OCI-LY1 (cell line): ENCODE data around the gene PLCD1.

ENCODE experiments used
- H2AFZ ChIP-seq: fragments of 200-600 bp; sonication (generic), shearing (Covaris generic); 2 replicates; pipeline ENCODE4 v1.6.0; 2014; ENCODE audit warnings: antibody characterized with exemption, mild to moderate bottlenecking, low read length
- H3F3A ChIP-seq: fragments of 200-600 bp; sonication (generic), shearing (Covaris generic); 2 replicates; pipeline ENCODE4 v1.6.0; 2014; ENCODE audit warnings: mild to moderate bottlenecking, antibody characterized with exemption, low read length, moderate library complexity; ENCODE audit not compliant: insufficient read depth
- H3K27ac ChIP-seq: fragments of 200-600 bp; sonication (generic); 2 replicates; pipeline ENCODE4 v1.5.1; 2014; ENCODE audit warnings: low read length, mixed run types, mild to moderate bottlenecking, low read depth; ENCODE audit not compliant: poor library complexity, severe bottlenecking
- H3K27me3 ChIP-seq: fragments of 200-600 bp; sonication (generic); 2 replicates; pipeline ENCODE4 v1.6.0; 2014; ENCODE audit warnings: antibody characterized with exemption, mild to moderate bottlenecking, low read length, moderate library complexity; ENCODE audit not compliant: insufficient read depth
- H3K36me3 ChIP-seq: fragments of 200-600 bp; sonication (generic); 2 replicates; pipeline ENCODE4 v1.6.1; 2014; ENCODE audit warnings: mild to moderate bottlenecking, antibody characterized with exemption, low read length, moderate library complexity, mixed read lengths; ENCODE audit not compliant: insufficient read depth
- H3K4me1 ChIP-seq: fragments of 200-600 bp; sonication (generic); 2 replicates; pipeline ENCODE4 v1.5.1; 2014; ENCODE audit warnings: mild to moderate bottlenecking, low read length, moderate library complexity; ENCODE audit not compliant: insufficient read depth, severe bottlenecking
- H3K4me2 ChIP-seq: fragments of 200-600 bp; sonication (generic), shearing (Covaris generic); 2 replicates; pipeline ENCODE4 v1.6.1; 2014; ENCODE audit warnings: low read length
- H3K4me3 ChIP-seq: fragments of 200-600 bp; sonication (generic); 2 replicates; pipeline ENCODE4 v1.5.1; 2014; ENCODE audit warnings: low read length, low read depth, mild to moderate bottlenecking, mixed read lengths; ENCODE audit not compliant: poor library complexity, severe bottlenecking
- H3K79me2 ChIP-seq: fragments of 200-600 bp; shearing (Covaris generic); 2 replicates; pipeline ENCODE4 v1.6.1; 2016; ENCODE audit warnings: mixed run types, low read length, mixed read lengths; ENCODE audit not compliant: insufficient read depth
- H3K9ac ChIP-seq: fragments of 200-600 bp; sonication (generic), shearing (Covaris generic); 2 replicates; pipeline ENCODE4 v1.6.1; 2014; ENCODE audit warnings: mild to moderate bottlenecking, low read length, mixed read lengths
- H3K9me2 ChIP-seq: fragments of 200-600 bp; sonication (generic), shearing (Covaris generic); 2 replicates; pipeline ENCODE4 v1.6.1; 2014; ENCODE audit warnings: low read depth, mild to moderate bottlenecking, low read length, mixed read lengths
- H3K9me3 ChIP-seq: fragments of 200-600 bp; shearing (Covaris generic); 2 replicates; pipeline ENCODE4 v1.6.1; 2014; ENCODE audit warnings: low read length, mixed read lengths
- H4K20me1 ChIP-seq: fragments of 200-600 bp; sonication (generic), shearing (Covaris generic); 2 replicates; pipeline ENCODE4 v1.6.0; 2016; ENCODE audit warnings: mild to moderate bottlenecking, low read length; ENCODE audit not compliant: insufficient read depth
- CTCF ChIP-seq: fragments of 200-600 bp; sonication (generic), shearing (Covaris generic); IDR thresholded peaks from 2 replicates; pipeline ENCODE4 v1.5.1; 2017; ENCODE audit warnings: mild to moderate bottlenecking, antibody characterized with exemption, low read length, moderate library complexity, mixed read lengths
- EZH2 ChIP-seq: fragments of 200-600 bp; sonication (generic), shearing (Covaris generic); IDR thresholded peaks from 2 replicates; pipeline ENCODE4 v1.8.0; 2017; ENCODE audit warnings: borderline replicate concordance, mixed run types, mild to moderate bottlenecking, antibody characterized with exemption, low read length, moderate library complexity, mixed read lengths

PLCD1 gene

GRCh38 chr3:38016847-38017444, 12.5 kb downstream of the PLCD1 start:
- Histone ChIP-seq H4K20me1 (no peaks in the 10 kb centered on the region), H3K79me2 (no peaks in the 10 kb centered on the region), H3K27me3 (no peaks in the 10 kb centered on the region), H3F3A (no peaks in the 10 kb centered on the region), H3K27ac (no peak overlapping the region), H3K9me3 (no peaks in the 10 kb centered on the region), H3K4me3 (no peak overlapping the region), H3K4me2 (no peak overlapping the region), H3K36me3 (peaks cover 11% of the 10 kb centered on the region), H3K9ac (no peak overlapping the region), H3K9me2 (no peaks in the 10 kb centered on the region), H2AFZ (no peak overlapping the region), H3K4me1 (no peaks in the 10 kb centered on the region)
- TF ChIP-seq EZH2 (no peak), CTCF (no peak)

DNA sequence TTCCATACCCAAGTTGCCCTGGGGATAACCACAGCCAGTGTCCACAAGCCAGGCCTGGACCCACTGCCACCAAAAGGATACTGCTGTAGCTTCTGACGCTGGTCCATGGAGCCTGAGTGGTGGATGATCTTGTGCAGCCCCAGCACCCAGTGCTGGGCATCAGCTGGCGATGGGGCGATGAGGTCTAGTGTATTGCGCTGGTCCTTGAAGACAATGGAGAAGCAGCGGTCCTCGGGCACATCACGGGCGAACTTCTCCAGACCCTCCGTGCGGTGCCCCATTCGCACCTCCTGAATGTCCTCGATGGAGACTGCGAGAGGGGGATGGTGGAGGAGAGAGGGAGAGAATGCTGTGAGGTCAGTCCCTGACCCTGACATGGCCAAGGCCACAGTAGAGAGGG, 13.0 kb downstream of the PLCD1 start:
- Histone ChIP-seq H3K27ac (no peak overlapping the region), H3K9ac (no peak overlapping the region), H3K27me3 (no peaks in the 10 kb centered on the region), H3K4me1 (no peaks in the 10 kb centered on the region), H2AFZ (no peak overlapping the region), H3K4me2 (no peak overlapping the region), H3K4me3 (no peak overlapping the region), H3K9me2 (no peaks in the 10 kb centered on the region), H4K20me1 (no peaks in the 10 kb centered on the region), H3F3A (no peaks in the 10 kb centered on the region), H3K9me3 (no peaks in the 10 kb centered on the region), H3K79me2 (no peaks in the 10 kb centered on the region), H3K36me3 (peaks cover 11% of the 10 kb centered on the region)
- TF ChIP-seq EZH2 (no peak), CTCF (no peak)

DNA sequence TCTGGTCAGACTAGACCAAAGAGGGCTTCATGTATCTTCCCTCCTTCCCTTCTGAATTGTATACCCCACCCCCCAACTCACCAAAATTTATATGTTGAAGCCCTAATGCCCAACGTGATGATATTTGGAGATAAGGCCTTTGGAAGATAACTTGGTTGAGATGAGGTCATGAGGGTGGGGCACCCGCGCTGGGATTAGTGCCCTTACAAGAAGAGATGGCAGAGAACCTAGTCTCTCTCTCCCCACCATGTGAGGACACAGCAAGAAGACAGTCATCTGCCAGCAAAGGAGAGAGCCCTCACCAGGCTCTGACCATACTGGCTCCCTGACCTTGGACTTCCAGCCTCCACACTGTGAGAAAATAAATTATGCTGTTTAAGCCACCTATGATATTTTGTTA, 13.5 kb downstream of the PLCD1 start:
- no peaks in the 10 kb centered on the region for H4K20me1 ChIP-seq
- H3K36me3 ChIP-seq = peaks cover 11% of the 10 kb centered on the region
- H3K4me3 ChIP-seq = no peak overlapping the region
- no peaks in the 10 kb centered on the region for H3K27me3 ChIP-seq
- H3K4me1 ChIP-seq = no peaks in the 10 kb centered on the region
- no peaks in the 10 kb centered on the region for H3K79me2 ChIP-seq
- H3K27ac ChIP-seq = no peak overlapping the region
- no peaks in the 10 kb centered on the region for H3K9me3 ChIP-seq
- TF ChIP-seq EZH2 (no peak), CTCF (no peak)
- no peak overlapping the region for H3K4me2 ChIP-seq
- H3K9ac ChIP-seq = no peak overlapping the region
- no peak overlapping the region for H2AFZ ChIP-seq
- no peaks in the 10 kb centered on the region for H3F3A ChIP-seq
- no peaks in the 10 kb centered on the region for H3K9me2 ChIP-seq
